HG02885 (cell line): ENCODE measurements around the gene TMEM255B.
"Not testable (repeated sequence)": the region's sequence is repeated elsewhere in the genome, so short reads cannot be mapped to it uniquely, and the experiment has no call there.

Experiments
- ATAC-seq: cut with Tn5 transposase; IDR thresholded peaks from one replicate; pipeline ENCODE4 v1.9.1; 2021; ENCODE audit warnings: mild to moderate bottlenecking; ENCODE audit not compliant: unreplicated experiment, poor library complexity

Gene TMEM255B

DNA sequence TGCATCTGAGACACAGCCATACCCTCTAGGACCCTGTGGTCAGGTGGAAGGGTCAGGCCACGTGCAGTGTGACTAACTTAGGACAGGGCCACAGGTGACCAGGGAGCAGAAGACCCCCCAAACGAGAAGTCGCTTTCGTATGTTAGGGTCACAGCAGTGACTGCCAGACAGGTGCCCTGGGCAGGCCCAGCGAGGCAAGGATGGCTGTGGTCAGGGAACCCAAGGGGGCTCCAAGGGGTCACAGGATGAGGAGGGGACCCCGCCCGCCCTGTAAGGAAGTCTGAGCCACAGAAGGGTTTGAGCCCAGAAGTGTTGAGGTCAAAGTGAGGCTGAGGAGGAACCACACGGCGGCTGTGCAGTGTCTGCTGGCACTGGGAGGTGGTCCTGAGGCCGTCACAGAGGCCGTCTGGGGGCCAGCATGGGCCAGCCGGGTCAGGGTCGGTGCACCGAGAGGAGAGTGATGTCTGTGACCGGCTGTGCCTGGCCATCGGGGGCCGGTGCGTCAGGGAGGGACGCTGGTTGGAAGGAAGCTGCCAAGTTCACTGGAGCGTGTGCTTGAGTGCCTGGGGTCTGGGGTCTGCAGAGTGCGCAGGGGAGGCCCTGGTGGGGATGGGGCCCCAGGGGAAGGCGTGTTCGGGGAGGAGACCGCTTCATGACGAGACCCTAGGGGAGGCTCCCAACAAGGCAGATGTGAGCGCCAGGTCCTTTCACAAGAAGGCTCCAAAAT is 24.8 kb upstream of the TMEM255B start:
- no peak for ATAC-seq

DNA sequence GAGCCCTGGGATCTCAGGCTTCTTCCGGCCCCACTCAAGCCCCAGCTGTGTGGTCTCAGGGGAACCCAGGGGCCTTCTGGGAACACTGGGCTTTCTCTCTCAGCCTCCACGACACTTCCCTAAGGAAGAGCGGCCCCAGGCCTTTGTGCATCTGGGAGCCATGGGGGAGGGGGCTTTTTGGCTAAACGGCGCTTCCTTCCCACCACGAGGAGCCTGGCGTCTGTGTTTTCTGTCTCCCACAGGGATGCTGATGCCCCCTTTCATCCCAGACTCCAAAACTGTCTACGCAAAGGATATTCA is 24.2 kb upstream of the TMEM255B start:
- no peak for ATAC-seq

- ATAC-seq = no peak
These were observed 23.8 kb upstream of the TMEM255B start for GRCh38 chr13:113735194-113735593.

DNA sequence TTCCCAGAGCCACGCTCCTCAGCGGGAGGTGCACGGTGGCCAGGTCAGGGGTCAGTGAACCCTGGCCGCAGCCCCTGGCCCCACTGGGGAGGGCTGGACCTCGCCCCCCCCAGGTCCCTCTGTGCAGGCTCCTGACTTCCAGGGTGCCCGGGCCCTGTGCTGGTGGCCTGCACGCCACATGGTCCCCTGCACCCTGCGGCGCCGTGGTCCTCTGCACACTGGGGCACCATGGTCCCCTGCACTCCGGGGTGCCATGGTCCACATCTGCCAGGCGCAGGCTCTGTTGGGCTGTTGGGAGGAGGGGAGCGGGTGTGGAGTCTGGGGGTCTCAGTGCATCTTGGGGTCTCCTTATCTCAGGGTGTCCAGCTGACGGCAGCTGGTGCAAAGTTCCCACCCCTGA is 23.3 kb upstream of the TMEM255B start:
- ATAC-seq = no peak

GRCh38 chr13:113736258-113736731 is 22.7 kb upstream of the TMEM255B start:
- ATAC-seq = no peak

DNA sequence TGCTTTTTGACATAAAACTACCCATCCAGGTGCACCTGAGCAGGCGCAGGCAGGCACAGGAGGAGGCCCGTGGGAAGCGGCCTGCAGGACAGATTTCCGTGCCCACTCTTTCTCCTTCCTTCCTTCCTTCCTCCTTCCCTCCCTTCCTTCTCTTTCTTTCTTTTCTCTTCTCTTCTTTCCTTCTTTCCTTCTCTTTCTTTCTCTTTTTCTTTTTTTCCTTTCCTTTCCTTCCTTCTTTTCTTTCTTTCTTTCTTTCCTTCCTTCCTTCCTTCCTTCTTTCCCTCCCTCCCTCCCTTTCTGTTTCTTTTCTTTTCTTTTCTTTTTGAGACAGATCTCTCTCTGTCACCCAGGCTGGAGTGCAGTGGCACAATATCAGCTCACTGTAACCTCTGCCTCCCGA is 21.2 kb upstream of the TMEM255B start:
- ATAC-seq = no peak

GRCh38 chr13:113739527-113740285 is 19.3 kb upstream of the TMEM255B start:
- no peak for ATAC-seq

DNA sequence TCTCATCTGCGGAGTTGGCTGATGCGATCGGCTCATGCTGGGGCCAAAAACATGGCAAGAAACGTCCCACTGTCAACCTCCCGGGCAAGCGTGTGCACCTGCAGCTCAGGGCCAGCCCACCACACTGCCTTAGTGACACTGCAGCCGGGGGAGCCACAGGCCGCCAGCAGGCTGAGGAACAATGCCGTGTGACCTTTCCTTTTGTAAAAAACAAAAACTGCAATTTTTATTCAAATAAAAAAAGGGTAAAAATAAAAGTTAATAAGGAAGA is 18.8 kb upstream of the TMEM255B start:
- no peak for ATAC-seq

DNA sequence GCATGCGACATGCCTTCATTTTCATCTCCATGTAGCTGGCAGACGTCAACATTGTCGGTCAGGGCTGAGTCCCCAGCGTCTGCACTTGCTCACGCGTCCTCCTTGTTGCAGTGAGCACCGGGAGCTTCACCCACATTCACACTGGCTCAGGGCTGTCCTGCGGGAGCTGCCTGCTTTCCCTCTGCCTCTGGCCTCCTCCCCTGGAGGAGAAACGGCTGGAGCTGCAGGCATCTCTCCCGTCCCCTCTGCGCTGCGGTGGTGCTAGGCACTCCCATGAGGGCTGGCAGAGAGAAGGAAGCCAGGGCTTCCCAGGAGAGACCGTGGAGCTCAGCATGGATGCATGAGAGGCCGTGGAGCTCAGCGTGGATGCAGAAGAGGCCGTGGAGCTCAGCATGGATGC is 18.4 kb upstream of the TMEM255B start:
- ATAC-seq = no peak

- no peak for ATAC-seq
These were observed 17.8 kb upstream of the TMEM255B start for GRCh38 chr13:113741191-113741668.

DNA sequence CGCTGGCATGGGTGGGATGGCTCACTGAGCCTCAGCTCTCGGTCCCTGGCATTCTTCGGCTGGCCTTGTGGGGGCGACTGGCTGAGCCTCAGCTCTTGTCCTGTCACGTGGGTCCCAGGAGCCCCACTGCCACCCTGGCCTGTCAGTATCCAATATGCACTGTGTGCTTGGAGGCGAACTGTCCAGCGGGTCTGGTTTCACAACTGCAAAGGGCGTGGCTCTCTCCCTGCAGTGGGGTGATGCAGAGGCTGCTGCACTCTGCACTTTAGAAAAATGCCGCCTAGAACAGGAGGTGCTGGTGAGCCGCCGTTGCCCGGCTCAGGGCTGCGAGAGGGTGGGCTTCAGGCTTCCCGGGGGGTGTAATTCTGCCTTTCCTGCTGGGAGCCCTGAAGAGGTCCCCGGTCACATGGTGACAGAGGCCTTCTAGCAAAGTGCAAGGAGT is 17.0 kb upstream of the TMEM255B start:
- ATAC-seq = no peak

DNA sequence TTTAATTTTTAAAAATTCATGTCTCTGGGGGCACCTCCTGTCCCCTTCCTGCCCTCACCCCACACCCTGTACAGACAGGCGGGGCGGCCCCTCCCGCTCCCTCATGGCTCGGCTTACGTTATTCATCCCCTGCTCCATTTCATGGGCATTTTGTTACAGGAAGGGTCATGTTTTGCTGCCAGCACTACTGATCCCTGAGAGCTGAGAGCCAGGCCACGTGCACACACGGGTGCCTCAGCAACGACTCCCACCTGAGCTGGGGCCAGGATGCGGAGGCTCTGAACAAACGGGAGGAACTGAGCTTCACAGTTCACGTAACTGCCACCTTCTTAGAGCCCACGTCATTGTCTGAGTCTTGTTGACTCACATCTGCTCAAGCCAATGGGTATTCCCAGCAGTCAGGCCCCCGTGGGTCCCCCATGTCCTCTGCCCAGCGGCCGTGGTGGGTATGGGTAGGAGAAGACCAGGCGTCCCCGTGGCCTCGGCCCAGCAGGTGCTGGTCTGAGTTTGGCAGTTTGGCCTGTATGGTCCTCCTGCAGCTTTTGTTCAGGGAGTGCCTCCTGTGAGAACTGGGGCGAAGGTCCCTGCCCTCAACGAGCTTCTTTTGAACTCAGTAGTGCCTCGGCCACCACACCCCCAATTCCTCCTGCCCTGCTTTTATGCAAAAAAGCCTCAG is 16.4 kb upstream of the TMEM255B start:
- no peak for ATAC-seq

DNA sequence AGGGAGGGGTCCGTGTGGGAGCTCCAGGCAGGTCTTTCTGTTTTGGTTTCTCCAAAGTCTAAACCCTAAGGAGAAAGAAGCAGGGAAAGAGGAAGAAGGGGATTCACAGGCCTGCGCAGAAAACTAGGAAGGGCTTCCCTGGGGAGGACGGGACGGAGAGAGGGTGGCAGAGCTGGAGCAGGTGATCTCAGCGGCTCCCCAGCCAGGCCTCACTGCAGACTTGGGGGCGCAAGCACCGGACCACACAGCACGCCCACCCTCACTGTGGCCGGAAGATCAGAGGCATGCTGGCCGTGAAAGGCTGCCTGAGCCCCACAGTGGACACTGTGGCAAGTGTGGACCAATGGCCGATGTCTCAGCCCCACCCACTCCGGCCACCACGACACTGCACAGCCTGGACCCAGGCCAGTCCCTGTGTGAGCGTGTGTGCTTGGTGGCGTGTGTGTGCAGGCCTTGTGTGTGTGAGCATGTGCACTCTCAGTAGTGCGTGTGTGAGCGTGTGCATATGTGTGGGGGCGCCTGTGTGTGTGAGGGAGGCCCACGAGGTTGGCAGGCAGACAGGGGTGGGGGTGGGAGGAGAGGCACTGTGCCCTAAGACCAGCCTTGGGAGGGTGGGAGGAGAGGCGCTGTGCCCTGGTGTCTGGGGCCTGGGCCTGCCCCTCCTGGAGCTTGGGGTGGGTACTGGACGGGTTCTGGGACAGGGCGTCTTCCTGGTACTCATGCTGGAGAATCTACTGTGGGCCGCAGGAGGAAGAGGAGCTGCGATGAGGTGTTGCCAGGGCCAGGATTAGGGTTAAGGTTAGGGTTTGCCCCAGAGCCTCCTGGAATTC is 15.4 kb upstream of the TMEM255B start:
- ATAC-seq = no peak

GRCh38 chr13:113744197-113745000 is 14.6 kb upstream of the TMEM255B start:
- ATAC-seq = no peak

DNA sequence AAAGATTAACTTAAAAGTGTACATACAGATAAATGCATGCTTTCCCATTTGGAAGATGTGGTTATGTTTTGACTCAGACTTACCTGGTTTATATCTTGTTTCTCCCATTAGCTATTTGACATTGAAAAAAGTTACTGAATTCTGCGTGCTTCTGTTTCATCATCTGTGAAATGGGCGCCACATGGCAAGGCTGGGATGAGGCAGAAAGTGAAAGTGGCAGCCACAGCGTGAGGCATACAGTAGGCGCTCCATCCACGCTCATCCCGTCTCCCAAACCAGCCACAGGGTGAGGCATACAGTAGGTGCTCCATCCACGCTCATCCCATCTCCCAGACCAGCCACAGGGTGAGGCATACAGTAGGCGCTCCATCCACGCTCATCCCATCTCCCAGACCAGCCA is 14.0 kb upstream of the TMEM255B start:
- ATAC-seq = no peak

DNA sequence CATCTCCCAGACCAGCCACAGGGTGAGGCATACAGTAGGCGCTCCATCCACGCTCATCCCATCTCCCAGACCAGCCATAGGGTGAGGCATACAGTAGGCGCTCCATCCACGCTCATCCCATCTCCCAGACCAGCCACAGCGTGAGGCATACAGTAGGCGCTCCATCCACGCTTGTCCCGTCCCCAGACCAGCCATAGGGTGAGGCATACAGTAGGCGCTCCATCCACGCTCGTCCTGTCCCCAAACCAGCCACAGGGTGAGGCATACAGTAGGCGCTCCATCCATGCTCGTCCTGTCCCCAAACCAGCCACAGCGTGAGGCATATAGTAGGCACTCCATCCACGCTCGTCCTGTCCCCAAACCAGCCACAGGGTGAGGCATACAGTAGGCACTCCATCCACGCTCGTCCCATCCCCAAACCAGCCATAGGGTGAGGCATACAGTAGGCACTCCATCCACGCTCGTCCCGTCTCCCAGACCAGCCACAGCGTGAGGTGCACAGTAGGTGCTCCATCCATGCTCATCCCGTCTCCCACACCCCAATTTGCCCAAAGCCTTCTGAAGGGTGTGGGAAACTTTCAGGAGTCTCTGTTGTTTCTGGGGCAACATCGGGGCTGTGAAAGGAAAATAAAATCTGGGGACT is 13.4 kb upstream of the TMEM255B start:
- not testable (repeated sequence) for ATAC-seq

DNA sequence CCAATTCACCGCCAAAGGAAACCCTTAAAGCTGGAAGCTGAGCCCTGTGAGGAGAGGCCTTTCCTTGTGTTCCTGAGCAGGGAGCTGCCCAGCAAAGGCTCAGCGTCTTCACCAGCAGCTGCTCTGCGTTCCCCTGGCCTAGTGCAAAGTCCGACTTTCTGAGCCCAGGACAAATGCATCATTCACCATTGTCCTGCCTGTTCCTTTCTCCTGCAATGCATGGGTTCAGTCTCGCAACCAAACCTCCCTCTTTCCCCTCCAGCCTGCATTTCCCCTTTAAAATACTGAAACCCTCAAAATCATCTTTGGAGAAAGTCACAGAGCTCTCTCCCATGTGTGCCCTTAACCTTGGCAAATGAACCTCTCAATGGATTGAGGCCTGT is 12.9 kb upstream of the TMEM255B start:
- no peak for ATAC-seq

GRCh38 chr13:113746671-113747070 is 12.4 kb upstream of the TMEM255B start:
- ATAC-seq = no peak

- no peak for ATAC-seq
These were observed 11.7 kb upstream of the TMEM255B start for GRCh38 chr13:113747291-113747833.
